A549 (cell line): ENCODE data around the gene NR2C2AP. TPM values are rescaled to one million over a fixed set of nuclear protein-coding genes. Genes with fewer than 3 reads are reported as not detected.
A peak's percentile ranks its signal among the peaks of the same experiment; 100 is the strongest.

Source experiments
- ATAC-seq, 2 experiments: fragments of 200-7000 bp in 1 of 2; fragments of >200 bp in 1 of 2; cut with Nextera tagmentation in 1 of 2; cut with Tn5 transposase in 1 of 2; 3 replicates each; pipeline versions ENCODE4 v1.8.0 to v1.9.1; 2018 to 2020; ENCODE audit warnings: mild to moderate bottlenecking in 1 of 2, moderate library complexity in 1 of 2
- CTCF ChIA-PET: fragments of 300-600 bp; sonication (Branson Sonifier 250); formaldehyde crosslinking; extraction: SDS; loops from one replicate; lab custom pipeline; 2021; ENCODE audit warnings: antibody characterized with exemption, inconsistent platforms; lab: Yijun Ruan, JAX
- POLR2A ChIA-PET: fragments of 350-600 bp; formaldehyde crosslinking; extraction: SDS; loops from one replicate; lab custom pipeline; 2021; ENCODE audit warnings: antibody characterized with exemption, inconsistent platforms; lab: Yijun Ruan, JAX
- DNase-seq, 2 experiments: peaks; one replicate each; pipeline versions ENCODE4 v3.0.0 to v3.0.0-alpha.2; 2011 to 2016; ENCODE audit warnings: low read depth in 1 of 2, low spot score in 1 of 2
- FAIRE-seq: peaks from 2 replicates; lab custom pipeline; 2011; peaks lifted over from hg19 to GRCh38; lab: Jason Lieb, UNC
- H3K27ac ChIP-seq, 2 experiments: fragments of >200 bp; sonication (Bioruptor Twin); formaldehyde crosslinking; 3 replicates each; pipeline ENCODE4 v1.5.1; 2016 to 2017
- H3K4me1 ChIP-seq: fragments of >200 bp; sonication (Bioruptor Twin); formaldehyde crosslinking; 3 replicates; pipeline ENCODE4 v1.6.1; 2016
- H3K4me2 ChIP-seq: fragments of >200 bp; sonication (Bioruptor Twin); formaldehyde crosslinking; 3 replicates; pipeline ENCODE4 v1.6.1; 2016
- H3K4me3 ChIP-seq: fragments of >200 bp; sonication (Bioruptor Twin); formaldehyde crosslinking; 3 replicates; pipeline ENCODE4 v1.5.1; 2016
- H3K9me3 ChIP-seq: fragments of >200 bp; sonication (Bioruptor Twin); formaldehyde crosslinking; 3 replicates; pipeline ENCODE4 v1.6.1; 2016
- BHLHE40 ChIP-seq: IDR thresholded peaks from 2 replicates; pipeline ENCODE4 v1.6.1; 2012; ENCODE audit warnings: low read depth, low read length, inconsistent platforms
- CBX2 ChIP-seq: fragments of 200-600 bp; sonication (generic); IDR thresholded peaks from 2 replicates; pipeline ENCODE4 v1.6.1; 2016; ENCODE audit warnings: low read depth, mild to moderate bottlenecking, borderline replicate concordance
- CHD2 ChIP-seq: fragments of 150-350 bp; IDR thresholded peaks from 2 replicates; pipeline ENCODE4 v1.6.1; 2014; ENCODE audit warnings: low read length; ENCODE audit not compliant: partially characterized antibody
- CHD4 ChIP-seq: fragments of 200-600 bp; sonication (generic); IDR thresholded peaks from 2 replicates; pipeline ENCODE4 v1.6.1; 2016; ENCODE audit warnings: antibody characterized with exemption, mild to moderate bottlenecking, borderline replicate concordance
- FOSL2 ChIP-seq, 2 experiments: fragments of 450-650 bp in 1 of 2; fragments of >200 bp in 1 of 2; sonication (Bioruptor Twin) in 1 of 2; formaldehyde crosslinking; IDR thresholded peaks; 2 replicates each; pipeline versions ENCODE4 v1.5.0 to v1.6.1; 2016 to 2020; ENCODE audit warnings: mild to moderate bottlenecking in 1 of 2, moderate library complexity in 1 of 2
- GATA3 ChIP-seq: IDR thresholded peaks from 2 replicates; pipeline ENCODE4 v1.6.1; 2012; ENCODE audit warnings: borderline replicate concordance
- HOXB5 ChIP-seq: fragments of 250-450 bp; sonication (Bioruptor Pico); IDR thresholded peaks from 2 replicates; pipeline ENCODE4 v1.5.0; 2020; ENCODE audit warnings: mild to moderate bottlenecking, moderate library complexity
- KDM5A ChIP-seq: fragments of 200-600 bp; sonication (generic); IDR thresholded peaks from 2 replicates; pipeline ENCODE4 v1.6.1; 2016; ENCODE audit warnings: antibody characterized with exemption, mild to moderate bottlenecking
- MYC ChIP-seq: IDR thresholded peaks from 2 replicates; pipeline ENCODE4 v1.6.1; 2012; ENCODE audit warnings: mild to moderate bottlenecking, inconsistent platforms, low read length, improper control_type of control experiment, borderline replicate concordance
- NR3C1 ChIP-seq: fragments of >200 bp; sonication (Bioruptor Twin); formaldehyde crosslinking; IDR thresholded peaks from 3 replicates; pipeline ENCODE4 v1.6.1; 2017
- PHF8 ChIP-seq: fragments of 200-600 bp; sonication (generic); IDR thresholded peaks from 2 replicates; pipeline ENCODE4 v1.6.1; 2016; ENCODE audit warnings: low read depth, mild to moderate bottlenecking, antibody characterized with exemption, moderate library complexity, borderline replicate concordance
- POLR2A ChIP-seq: IDR thresholded peaks from 2 replicates; pipeline ENCODE4 v1.6.1; 2012; ENCODE audit warnings: mild to moderate bottlenecking, low read length
- RAD21 ChIP-seq, 2 experiments: fragments of >200 bp in 1 of 2; sonication (Bioruptor Twin) in 1 of 2; formaldehyde crosslinking in 1 of 2; IDR thresholded peaks in 1 of 2; conservative IDR thresholded peaks in 1 of 2; 2 replicates in 1 of 2; 3 replicates in 1 of 2; pipeline ENCODE4 v1.6.1; 2012 to 2018; ENCODE audit warnings: inconsistent platforms in 1 of 2
- RCOR1 ChIP-seq: fragments of 150-350 bp; IDR thresholded peaks from 2 replicates; pipeline ENCODE4 v1.6.1; 2014; ENCODE audit warnings: antibody characterized with exemption, low read length, low read depth
- SMC3 ChIP-seq: fragments of >200 bp; sonication (Bioruptor Twin); formaldehyde crosslinking; IDR thresholded peaks from 3 replicates; pipeline ENCODE4 v1.6.1; 2018; ENCODE audit warnings: inconsistent platforms
- ZC3H11A ChIP-seq: fragments of 450-650 bp; IDR thresholded peaks from 2 replicates; pipeline ENCODE4 v1.6.1; 2014; ENCODE audit warnings: antibody characterized with exemption, mild to moderate bottlenecking
- WGBS: methylation state at CpG from one replicate; pipeline ENCODE4 v1.1.6; 2017; ENCODE audit errors: missing lambda C conversion rate; 5-methylcytosine and 5-hydroxymethylcytosine counted together
- polyA plus RNA-seq, 4 experiments: library from polyadenylated mRNA; depleted of rRNA in 3 of 4; stranded (reverse); fragments of >200 nt; fragmentation: RNase III in 1 of 4; extraction: RNeasy Plus Mini Kit Qiagen cat#74134 plus additional on column Dnase treatment in 1 of 4; gene quantifications; 2 replicates in 3 of 4; 3 replicates in 1 of 4; pipeline ENCODE4 v1.2.3, GENCODE V29; 2011 to 2017
- TF ChIP-seq, protein P1 (sequence below): fragments of >200 bp; sonication (Bioruptor Twin); formaldehyde crosslinking; IDR thresholded peaks from 3 replicates; pipeline ENCODE4 v1.5.1; 2016
- TF ChIP-seq, protein P2 (sequence below): fragments of 150-350 bp; IDR thresholded peaks from 2 replicates; pipeline ENCODE4 v1.6.1; 2014; ENCODE audit warnings: low read depth, mild to moderate bottlenecking, low read length
- TF ChIP-seq, protein P3 (sequence below): IDR thresholded peaks from 2 replicates; pipeline ENCODE4 v1.6.1; 2012
- TF ChIP-seq, protein P4 (sequence below): fragments of 200-600 bp; sonication (generic); IDR thresholded peaks from 2 replicates; pipeline ENCODE4 v1.6.1; 2016; ENCODE audit warnings: antibody characterized with exemption, mild to moderate bottlenecking, moderate library complexity
- TF ChIP-seq, protein P5 (sequence below): IDR thresholded peaks from 2 replicates; pipeline ENCODE4 v1.6.1; 2012

NR2C2AP gene
- polyA plus RNA-seq, 2 of the 4 experiments (the other 2 are of a cell fraction), result 20.0 to 24.6 TPM

DNA sequence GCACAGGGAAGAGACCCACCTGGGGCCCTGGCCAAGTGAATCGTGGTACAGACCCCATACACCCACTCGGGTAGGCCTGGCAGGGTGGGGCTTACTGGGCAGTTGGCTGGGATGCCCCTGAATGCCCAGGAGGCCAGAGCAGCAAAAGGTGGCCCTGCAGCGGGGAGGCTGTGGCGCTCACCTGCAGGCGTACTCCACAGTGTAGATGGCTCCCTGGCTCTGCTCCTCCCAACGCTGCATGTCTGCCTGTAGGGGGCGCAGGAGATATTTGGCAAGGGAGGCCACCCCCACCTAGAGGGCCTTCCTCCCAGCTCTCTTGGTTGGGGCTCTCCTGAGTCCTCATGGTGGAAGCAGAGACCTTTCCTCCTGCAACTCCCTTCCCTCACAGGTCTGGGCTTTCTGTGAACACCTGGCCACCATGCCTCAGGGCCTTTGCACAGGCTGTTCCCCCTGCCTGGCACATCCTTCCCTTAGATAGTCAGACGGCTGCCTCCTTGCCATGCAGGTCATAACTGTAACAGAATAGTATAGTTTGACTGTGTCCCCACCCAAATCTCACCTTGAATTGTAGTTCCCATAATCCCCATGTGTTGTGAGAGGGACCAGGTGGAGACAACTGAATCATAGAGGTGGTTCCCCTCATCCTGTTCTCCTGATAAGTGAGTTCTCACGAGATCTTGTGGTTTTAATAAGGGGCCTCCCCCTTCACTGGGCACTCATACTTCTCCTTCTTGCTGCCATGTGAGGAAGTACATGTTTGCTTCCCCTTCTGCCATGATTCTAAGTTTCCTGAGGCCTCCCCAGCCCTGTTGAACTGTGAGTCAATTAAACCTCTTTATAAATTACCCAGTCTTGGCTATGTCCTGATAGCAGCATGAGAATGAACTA, 17.1 kb downstream of the NR2C2AP start:
- no peak for TF ChIP-seq FOSL2 (IDR thresholded peaks at IDR 0.05)
- TF ChIP-seq FOSL2 (CRISPR knock-in tag; IDR thresholded peaks at IDR 0.05), result no peak
- TF ChIP-seq, protein P1, sequence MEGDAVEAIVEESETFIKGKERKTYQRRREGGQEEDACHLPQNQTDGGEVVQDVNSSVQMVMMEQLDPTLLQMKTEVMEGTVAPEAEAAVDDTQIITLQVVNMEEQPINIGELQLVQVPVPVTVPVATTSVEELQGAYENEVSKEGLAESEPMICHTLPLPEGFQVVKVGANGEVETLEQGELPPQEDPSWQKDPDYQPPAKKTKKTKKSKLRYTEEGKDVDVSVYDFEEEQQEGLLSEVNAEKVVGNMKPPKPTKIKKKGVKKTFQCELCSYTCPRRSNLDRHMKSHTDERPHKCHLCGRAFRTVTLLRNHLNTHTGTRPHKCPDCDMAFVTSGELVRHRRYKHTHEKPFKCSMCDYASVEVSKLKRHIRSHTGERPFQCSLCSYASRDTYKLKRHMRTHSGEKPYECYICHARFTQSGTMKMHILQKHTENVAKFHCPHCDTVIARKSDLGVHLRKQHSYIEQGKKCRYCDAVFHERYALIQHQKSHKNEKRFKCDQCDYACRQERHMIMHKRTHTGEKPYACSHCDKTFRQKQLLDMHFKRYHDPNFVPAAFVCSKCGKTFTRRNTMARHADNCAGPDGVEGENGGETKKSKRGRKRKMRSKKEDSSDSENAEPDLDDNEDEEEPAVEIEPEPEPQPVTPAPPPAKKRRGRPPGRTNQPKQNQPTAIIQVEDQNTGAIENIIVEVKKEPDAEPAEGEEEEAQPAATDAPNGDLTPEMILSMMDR, result peak; percentile 46
- TF ChIP-seq RAD21 (conservative IDR thresholded peaks at IDR 0.05 in 1 of 2, IDR thresholded peaks at IDR 0.05 in 1 of 2), result peak in 1 of 2 experiments; percentile 51; a peak in 2 of 5 replicates
- no peak for TF ChIP-seq CBX2
- TF ChIP-seq HOXB5 (CRISPR knock-in tag), result no peak
- no peak for TF ChIP-seq SMC3
- H3K27ac ChIP-seq, result no peak overlapping the region
- H3K4me2 ChIP-seq, result no peak overlapping the region
- no peaks in the 10 kb centered on the region for H3K9me3 ChIP-seq
- DNase-seq (peak in 1 of 2 experiments; percentile 61), FAIRE-seq (no peak), ATAC-seq (peak; percentile 89 to 98)
- 69% methylated on average over 7 of the region's 9 CpGs for WGBS
- ChIA-PET CTCF (interaction anchor here (0.5 to 2.0 kb wide), 6 partner anchors 9 to 166 kb away, joined by 3 to 6 read pairs (median 3); no protein-coding TSS in a partner anchor), POLR2A (no interaction called here)
- H3K4me3 ChIP-seq, result no peak overlapping the region
- peaks cover 10% of the 10 kb centered on the region; the same call in 2 of the 3 replicates for H3K4me1 ChIP-seq

DNA sequence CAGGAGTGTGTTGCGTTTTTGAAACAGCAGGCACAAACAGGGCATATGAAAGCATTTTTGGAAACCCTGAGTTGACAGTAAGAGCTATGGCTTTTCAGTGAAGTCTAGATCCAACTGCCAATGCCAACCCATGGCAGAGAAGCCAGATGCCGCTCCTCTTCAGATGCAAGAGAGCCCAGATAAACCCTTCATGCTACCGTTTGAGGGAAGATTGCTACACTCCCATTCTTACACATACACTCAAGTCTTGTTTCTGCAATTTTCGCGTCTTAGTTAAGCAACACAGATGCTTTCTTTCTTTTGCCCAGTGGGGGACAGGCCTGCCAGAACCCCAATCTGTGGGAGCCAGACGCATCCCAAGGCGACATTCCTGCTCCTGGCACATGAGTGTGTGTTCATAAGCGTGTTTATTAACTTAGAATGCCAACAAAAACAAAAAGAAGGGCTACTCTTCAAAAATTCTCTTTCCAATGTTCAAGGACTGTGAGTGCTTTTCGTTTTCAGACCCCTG, 21.7 kb downstream of the NR2C2AP start:
- Histone ChIP-seq H3K4me3 (no peak overlapping the region), H3K27ac (no peak overlapping the region), H3K4me1 (no peaks in the 10 kb centered on the region), H3K9me3 (no peaks in the 10 kb centered on the region), H3K4me2 (no peak overlapping the region)
- CTCF ChIA-PET, result interaction anchor here (0.6 kb wide), 1 partner anchor 734 kb away, joined by 3 read pairs; no protein-coding TSS in a partner anchor
- FAIRE-seq (no peak), DNase-seq (no peak), ATAC-seq (no peak)
- TF ChIP-seq KDM5A (no peak), GATA3 (no peak), NR3C1 (no peak), PHF8 (no peak), MYC (no peak)
- TF ChIP-seq, protein P2, sequence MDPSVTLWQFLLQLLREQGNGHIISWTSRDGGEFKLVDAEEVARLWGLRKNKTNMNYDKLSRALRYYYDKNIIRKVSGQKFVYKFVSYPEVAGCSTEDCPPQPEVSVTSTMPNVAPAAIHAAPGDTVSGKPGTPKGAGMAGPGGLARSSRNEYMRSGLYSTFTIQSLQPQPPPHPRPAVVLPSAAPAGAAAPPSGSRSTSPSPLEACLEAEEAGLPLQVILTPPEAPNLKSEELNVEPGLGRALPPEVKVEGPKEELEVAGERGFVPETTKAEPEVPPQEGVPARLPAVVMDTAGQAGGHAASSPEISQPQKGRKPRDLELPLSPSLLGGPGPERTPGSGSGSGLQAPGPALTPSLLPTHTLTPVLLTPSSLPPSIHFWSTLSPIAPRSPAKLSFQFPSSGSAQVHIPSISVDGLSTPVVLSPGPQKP, result no peak
- POLR2A ChIA-PET, result no interaction called here
- 91% methylated on average over 9 of the region's 9 CpGs for WGBS

DNA sequence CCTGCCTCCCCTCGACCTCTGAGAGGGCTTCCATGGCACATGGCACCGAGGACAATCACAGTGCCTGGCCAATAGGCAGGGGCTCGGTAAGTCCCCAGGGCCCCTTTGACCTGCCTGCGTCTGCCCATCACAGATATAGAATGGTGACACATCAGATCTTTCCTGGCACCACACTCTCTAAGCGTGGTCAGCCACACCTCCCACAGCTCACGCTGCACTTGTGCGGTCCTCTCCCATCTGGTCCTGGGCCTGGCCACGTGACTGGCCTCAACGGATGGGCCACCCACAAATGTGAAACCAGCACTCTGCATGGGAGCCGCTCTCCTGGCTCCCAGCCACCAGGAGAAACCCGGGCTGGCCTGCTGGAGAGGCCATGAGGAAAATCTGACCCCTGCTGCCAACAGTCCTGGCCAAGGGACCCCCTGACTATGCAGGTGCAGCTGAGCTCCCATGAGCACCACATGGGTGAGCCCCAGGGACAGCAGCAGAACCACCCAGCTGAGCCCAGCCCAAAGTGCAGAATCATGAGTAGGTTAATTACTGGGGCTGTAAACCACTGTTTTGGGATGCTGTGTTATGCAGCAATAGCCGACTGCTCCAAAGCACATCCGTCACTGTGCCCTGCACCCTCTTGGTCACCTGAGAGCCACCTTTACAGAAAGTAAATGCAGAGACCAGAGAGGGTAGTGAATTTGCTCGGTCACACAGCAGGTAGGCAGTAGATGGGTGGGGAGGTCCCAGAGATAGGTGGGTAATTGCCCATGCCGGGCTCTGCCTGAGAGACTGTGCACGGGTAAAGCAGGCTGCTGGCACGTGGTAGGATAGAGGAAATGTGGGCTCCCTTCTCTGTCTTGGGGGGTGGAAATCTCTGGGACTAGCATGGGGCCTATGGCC, 23.4 kb downstream of the NR2C2AP start:
- WGBS, result 90% methylated on average over 7 of the region's 17 CpGs
- CTCF ChIA-PET, result interaction anchor here (0.7 to 1.0 kb wide), 3 partner anchors 10 to 17 kb away, joined by 3 to 4 read pairs (median 3); partner anchors contain the start of genes BORCS8 and RFXANK
- no peak overlapping the region for H3K4me3 ChIP-seq
- FAIRE-seq (no peak), ATAC-seq (no peak; a peak in 1 of 6 replicates), DNase-seq (no peak)
- no peak overlapping the region for H3K4me2 ChIP-seq
- POLR2A ChIA-PET, result no interaction called here
- no peaks in the 10 kb centered on the region for H3K4me1 ChIP-seq
- H3K27ac ChIP-seq, result no peak overlapping the region
- H3K9me3 ChIP-seq, result no peaks in the 10 kb centered on the region
- TF ChIP-seq BHLHE40 (no peak), CHD2 (no peak), CHD4 (no peak), ZC3H11A (no peak), POLR2A (no peak), RCOR1 (no peak), SMC3 (no peak)
- TF ChIP-seq, protein P3, sequence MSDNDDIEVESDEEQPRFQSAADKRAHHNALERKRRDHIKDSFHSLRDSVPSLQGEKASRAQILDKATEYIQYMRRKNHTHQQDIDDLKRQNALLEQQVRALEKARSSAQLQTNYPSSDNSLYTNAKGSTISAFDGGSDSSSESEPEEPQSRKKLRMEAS, result no peak
- TF ChIP-seq, protein P4, sequence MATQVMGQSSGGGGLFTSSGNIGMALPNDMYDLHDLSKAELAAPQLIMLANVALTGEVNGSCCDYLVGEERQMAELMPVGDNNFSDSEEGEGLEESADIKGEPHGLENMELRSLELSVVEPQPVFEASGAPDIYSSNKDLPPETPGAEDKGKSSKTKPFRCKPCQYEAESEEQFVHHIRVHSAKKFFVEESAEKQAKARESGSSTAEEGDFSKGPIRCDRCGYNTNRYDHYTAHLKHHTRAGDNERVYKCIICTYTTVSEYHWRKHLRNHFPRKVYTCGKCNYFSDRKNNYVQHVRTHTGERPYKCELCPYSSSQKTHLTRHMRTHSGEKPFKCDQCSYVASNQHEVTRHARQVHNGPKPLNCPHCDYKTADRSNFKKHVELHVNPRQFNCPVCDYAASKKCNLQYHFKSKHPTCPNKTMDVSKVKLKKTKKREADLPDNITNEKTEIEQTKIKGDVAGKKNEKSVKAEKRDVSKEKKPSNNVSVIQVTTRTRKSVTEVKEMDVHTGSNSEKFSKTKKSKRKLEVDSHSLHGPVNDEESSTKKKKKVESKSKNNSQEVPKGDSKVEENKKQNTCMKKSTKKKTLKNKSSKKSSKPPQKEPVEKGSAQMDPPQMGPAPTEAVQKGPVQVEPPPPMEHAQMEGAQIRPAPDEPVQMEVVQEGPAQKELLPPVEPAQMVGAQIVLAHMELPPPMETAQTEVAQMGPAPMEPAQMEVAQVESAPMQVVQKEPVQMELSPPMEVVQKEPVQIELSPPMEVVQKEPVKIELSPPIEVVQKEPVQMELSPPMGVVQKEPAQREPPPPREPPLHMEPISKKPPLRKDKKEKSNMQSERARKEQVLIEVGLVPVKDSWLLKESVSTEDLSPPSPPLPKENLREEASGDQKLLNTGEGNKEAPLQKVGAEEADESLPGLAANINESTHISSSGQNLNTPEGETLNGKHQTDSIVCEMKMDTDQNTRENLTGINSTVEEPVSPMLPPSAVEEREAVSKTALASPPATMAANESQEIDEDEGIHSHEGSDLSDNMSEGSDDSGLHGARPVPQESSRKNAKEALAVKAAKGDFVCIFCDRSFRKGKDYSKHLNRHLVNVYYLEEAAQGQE, result no peak
- TF ChIP-seq, protein P5, sequence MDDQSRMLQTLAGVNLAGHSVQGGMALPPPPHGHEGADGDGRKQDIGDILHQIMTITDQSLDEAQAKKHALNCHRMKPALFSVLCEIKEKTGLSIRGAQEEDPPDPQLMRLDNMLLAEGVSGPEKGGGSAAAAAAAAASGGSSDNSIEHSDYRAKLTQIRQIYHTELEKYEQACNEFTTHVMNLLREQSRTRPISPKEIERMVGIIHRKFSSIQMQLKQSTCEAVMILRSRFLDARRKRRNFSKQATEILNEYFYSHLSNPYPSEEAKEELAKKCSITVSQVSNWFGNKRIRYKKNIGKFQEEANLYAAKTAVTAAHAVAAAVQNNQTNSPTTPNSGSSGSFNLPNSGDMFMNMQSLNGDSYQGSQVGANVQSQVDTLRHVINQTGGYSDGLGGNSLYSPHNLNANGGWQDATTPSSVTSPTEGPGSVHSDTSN, result no peak
